ENCODE measurements around the gene TTLL11.

GRCh38 chr9:121914604-121915303 lies 178.4 kb downstream of the TTLL11 start:
- TF ChIP-seq CTCF (IDR thresholded peaks at IDR 0.05) (no peak), POLR2A (IDR thresholded peaks at IDR 0.05) (no peak)

All from right lobe of liver (tissue), 4 donors.